ENCODE measurements around the gene ZNF536.

DNA sequence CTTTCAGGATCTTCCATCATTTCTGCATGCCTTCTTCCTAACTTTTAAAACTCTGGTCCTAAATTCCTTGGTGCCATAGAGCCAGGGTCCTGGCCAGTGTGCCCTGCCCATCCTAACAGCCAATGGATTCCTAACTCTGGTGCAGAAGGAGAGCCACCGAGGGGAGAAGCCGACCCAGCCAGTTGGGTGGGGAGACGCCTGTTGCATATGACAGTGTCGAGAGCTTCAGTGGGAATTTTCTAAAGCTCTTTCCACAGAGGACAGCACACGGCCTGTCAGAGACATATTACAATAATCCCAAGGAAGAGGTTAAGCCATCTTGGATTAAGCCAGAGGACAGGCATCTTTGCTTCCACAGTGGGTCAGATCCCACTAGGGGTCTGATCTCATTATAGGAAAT is 180.4 kb downstream of the ZNF536 start:
- TF ChIP-seq, protein P1, sequence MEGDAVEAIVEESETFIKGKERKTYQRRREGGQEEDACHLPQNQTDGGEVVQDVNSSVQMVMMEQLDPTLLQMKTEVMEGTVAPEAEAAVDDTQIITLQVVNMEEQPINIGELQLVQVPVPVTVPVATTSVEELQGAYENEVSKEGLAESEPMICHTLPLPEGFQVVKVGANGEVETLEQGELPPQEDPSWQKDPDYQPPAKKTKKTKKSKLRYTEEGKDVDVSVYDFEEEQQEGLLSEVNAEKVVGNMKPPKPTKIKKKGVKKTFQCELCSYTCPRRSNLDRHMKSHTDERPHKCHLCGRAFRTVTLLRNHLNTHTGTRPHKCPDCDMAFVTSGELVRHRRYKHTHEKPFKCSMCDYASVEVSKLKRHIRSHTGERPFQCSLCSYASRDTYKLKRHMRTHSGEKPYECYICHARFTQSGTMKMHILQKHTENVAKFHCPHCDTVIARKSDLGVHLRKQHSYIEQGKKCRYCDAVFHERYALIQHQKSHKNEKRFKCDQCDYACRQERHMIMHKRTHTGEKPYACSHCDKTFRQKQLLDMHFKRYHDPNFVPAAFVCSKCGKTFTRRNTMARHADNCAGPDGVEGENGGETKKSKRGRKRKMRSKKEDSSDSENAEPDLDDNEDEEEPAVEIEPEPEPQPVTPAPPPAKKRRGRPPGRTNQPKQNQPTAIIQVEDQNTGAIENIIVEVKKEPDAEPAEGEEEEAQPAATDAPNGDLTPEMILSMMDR (IDR thresholded peaks at IDR 0.05) = no peak
- TF ChIP-seq POLR2AphosphoS5 (IDR thresholded peaks at IDR 0.05; ENCODE audit: low read depth, low read length) (no peak), SIN3A (IDR thresholded peaks at IDR 0.05; ENCODE audit: borderline replicate concordance, insufficient read depth, low read depth, low read length) (no peak), TCF7L2 (IDR thresholded peaks at IDR 0.05; ENCODE audit: low read depth, low read length) (no peak)
- TF ChIP-seq, protein P2, sequence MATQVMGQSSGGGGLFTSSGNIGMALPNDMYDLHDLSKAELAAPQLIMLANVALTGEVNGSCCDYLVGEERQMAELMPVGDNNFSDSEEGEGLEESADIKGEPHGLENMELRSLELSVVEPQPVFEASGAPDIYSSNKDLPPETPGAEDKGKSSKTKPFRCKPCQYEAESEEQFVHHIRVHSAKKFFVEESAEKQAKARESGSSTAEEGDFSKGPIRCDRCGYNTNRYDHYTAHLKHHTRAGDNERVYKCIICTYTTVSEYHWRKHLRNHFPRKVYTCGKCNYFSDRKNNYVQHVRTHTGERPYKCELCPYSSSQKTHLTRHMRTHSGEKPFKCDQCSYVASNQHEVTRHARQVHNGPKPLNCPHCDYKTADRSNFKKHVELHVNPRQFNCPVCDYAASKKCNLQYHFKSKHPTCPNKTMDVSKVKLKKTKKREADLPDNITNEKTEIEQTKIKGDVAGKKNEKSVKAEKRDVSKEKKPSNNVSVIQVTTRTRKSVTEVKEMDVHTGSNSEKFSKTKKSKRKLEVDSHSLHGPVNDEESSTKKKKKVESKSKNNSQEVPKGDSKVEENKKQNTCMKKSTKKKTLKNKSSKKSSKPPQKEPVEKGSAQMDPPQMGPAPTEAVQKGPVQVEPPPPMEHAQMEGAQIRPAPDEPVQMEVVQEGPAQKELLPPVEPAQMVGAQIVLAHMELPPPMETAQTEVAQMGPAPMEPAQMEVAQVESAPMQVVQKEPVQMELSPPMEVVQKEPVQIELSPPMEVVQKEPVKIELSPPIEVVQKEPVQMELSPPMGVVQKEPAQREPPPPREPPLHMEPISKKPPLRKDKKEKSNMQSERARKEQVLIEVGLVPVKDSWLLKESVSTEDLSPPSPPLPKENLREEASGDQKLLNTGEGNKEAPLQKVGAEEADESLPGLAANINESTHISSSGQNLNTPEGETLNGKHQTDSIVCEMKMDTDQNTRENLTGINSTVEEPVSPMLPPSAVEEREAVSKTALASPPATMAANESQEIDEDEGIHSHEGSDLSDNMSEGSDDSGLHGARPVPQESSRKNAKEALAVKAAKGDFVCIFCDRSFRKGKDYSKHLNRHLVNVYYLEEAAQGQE (IDR thresholded peaks at IDR 0.05; ENCODE audit: insufficient read depth in 1 of 2, low read depth in 2 of 2, low read length in 1 of 2) = no peak
